MCF 10A (cell line): Measurements from ENCODE around the gene CGB7. TPM values are rescaled to one million over a fixed set of nuclear protein-coding genes. Genes with fewer than 3 reads are reported as not detected.
A peak's percentile ranks its signal among the peaks of the same experiment; 100 is the strongest.
"Not testable (repeated sequence)": the region's sequence is repeated elsewhere in the genome, so short reads cannot be mapped to it uniquely, and the experiment has no call there.

ENCODE experiments used
- BruUV-seq: library from RNA; stranded (reverse); fragments of 400-500 nt; replicated peaks from 2 replicates; lab custom pipeline; 2021; lab: Mats Ljungman, UMichigan
- CTCF ChIA-PET: fragments of 300-600 bp; sonication (Branson Sonifier 250); formaldehyde crosslinking; extraction: SDS; loops from one replicate; lab custom pipeline; 2021; ENCODE audit warnings: antibody characterized with exemption, inconsistent platforms; lab: Yijun Ruan, JAX
- POLR2A ChIA-PET: fragments of 300-600, 350-650 bp; sonication (Branson Sonifier 250); formaldehyde crosslinking; extraction: SDS; loops from one replicate; lab custom pipeline; 2020; ENCODE audit warnings: antibody characterized with exemption, inconsistent platforms; lab: Yijun Ruan, JAX
- DNase-seq: peaks from one replicate; pipeline ENCODE4 v3.0.0-alpha.2; 2018; ENCODE audit not compliant: unreplicated experiment
- H3K27ac Mint-ChIP-seq: one replicate; pipeline ENCODE4 v1.8.0; 2022; ENCODE audit warnings: mild to moderate bottlenecking, low read depth, mixed read lengths; ENCODE audit not compliant: unreplicated experiment
- H3K27me3 Mint-ChIP-seq: one replicate; pipeline ENCODE4 v1.8.0; 2022; ENCODE audit warnings: mixed read lengths; ENCODE audit not compliant: insufficient read depth, unreplicated experiment
- H3K36me3 Mint-ChIP-seq: one replicate; pipeline ENCODE4 v1.8.0; 2022; ENCODE audit warnings: mild to moderate bottlenecking, moderate library complexity, mixed read lengths; ENCODE audit not compliant: insufficient read depth, unreplicated experiment
- H3K4me1 Mint-ChIP-seq: one replicate; pipeline ENCODE4 v1.8.0; 2022; ENCODE audit warnings: mixed read lengths; ENCODE audit not compliant: insufficient read depth, unreplicated experiment
- H3K4me3 Mint-ChIP-seq: one replicate; pipeline ENCODE4 v1.8.0; 2022; ENCODE audit warnings: mild to moderate bottlenecking, moderate library complexity, mixed read lengths; ENCODE audit not compliant: unreplicated experiment
- H3K9me3 Mint-ChIP-seq: one replicate; pipeline ENCODE4 v1.8.0; 2022; ENCODE audit warnings: mixed read lengths; ENCODE audit not compliant: unreplicated experiment
- intact Hi-C: fragments of 100-400 bp; cut with micrococcal nuclease; formaldehyde crosslinking; loops from 2 replicates; pipeline ENCODE4 v1.14.1; 2022
- total RNA-seq: library from RNA; stranded (reverse); gene quantifications from 2 replicates; pipeline ENCODE4 v1.2.3, GENCODE V29; 2022
- TF ChIP-seq, protein P1 (sequence below): fragments of 200-600 bp; IDR thresholded peaks from one replicate; pipeline ENCODE4 v1.8.0; 2022; ENCODE audit warnings: antibody characterized with exemption, mild to moderate bottlenecking; ENCODE audit not compliant: unreplicated experiment

CGB7 gene
- total RNA-seq, 1 experiment from 2014 or later = 2.5 TPM

DNA sequence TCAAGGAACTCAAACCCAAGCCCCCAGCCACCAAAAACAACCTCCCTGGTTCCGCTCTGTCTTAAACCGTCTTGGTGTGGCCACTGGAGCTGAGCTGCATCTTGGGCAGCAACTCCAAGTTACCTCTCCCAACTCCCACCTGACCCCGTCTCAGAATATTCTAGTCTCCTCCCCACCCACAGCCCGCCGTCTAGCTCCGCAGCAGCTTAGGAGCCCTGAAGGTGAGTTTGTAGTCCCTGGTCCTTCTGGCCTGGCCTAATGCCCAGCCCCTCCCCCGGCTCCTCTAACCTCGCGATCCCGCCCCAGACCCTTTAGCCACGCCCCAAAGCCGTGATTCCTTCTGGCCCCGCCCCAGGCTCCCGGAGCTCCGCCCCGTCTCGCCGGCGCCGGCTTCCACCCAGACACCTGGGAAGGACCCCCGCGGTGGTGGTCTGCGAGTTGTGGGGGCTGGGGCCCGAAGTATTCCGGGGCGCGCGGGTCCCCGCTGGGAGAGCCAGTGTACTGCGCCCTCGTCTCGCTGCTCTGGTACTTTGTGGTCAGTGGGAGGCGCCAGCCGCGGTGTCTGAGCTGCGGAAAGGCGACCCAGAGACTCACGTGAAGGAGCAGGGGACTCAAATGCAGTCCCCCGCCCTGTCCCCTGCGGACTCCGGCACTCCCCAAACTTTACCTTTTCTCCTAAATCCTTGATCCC lies 38.2 kb downstream of the CGB7 start:
- TF ChIP-seq, protein P1, sequence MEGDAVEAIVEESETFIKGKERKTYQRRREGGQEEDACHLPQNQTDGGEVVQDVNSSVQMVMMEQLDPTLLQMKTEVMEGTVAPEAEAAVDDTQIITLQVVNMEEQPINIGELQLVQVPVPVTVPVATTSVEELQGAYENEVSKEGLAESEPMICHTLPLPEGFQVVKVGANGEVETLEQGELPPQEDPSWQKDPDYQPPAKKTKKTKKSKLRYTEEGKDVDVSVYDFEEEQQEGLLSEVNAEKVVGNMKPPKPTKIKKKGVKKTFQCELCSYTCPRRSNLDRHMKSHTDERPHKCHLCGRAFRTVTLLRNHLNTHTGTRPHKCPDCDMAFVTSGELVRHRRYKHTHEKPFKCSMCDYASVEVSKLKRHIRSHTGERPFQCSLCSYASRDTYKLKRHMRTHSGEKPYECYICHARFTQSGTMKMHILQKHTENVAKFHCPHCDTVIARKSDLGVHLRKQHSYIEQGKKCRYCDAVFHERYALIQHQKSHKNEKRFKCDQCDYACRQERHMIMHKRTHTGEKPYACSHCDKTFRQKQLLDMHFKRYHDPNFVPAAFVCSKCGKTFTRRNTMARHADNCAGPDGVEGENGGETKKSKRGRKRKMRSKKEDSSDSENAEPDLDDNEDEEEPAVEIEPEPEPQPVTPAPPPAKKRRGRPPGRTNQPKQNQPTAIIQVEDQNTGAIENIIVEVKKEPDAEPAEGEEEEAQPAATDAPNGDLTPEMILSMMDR = no peak
- Mint-ChIP-seq H3K27me3 (no peaks in the 10 kb centered on the region), H3K4me1 (peaks cover 18% of the 10 kb centered on the region), H3K4me3 (peak overlapping the region; percentile 57), H3K9me3 (no peaks in the 10 kb centered on the region), H3K27ac (no peak overlapping the region), H3K36me3 (peaks cover 34% of the 10 kb centered on the region)
- peak; percentile 83 for DNase-seq
- TSS peak; percentile 3 for BruUV-seq
- intact Hi-C loops = no loop called here
- ChIA-PET CTCF (interaction anchor here (0.6 kb wide), 1 partner anchor 38 kb away, joined by 4 read pairs; the partner anchor contains the start of gene CGB7), POLR2A (interaction anchor here (0.6 to 1.7 kb wide), 10 partner anchors 9 to 306 kb away, joined by 3 to 11 read pairs (median 4); partner anchors contain the start of genes CGB7, GYS1 and RUVBL2)

DNA sequence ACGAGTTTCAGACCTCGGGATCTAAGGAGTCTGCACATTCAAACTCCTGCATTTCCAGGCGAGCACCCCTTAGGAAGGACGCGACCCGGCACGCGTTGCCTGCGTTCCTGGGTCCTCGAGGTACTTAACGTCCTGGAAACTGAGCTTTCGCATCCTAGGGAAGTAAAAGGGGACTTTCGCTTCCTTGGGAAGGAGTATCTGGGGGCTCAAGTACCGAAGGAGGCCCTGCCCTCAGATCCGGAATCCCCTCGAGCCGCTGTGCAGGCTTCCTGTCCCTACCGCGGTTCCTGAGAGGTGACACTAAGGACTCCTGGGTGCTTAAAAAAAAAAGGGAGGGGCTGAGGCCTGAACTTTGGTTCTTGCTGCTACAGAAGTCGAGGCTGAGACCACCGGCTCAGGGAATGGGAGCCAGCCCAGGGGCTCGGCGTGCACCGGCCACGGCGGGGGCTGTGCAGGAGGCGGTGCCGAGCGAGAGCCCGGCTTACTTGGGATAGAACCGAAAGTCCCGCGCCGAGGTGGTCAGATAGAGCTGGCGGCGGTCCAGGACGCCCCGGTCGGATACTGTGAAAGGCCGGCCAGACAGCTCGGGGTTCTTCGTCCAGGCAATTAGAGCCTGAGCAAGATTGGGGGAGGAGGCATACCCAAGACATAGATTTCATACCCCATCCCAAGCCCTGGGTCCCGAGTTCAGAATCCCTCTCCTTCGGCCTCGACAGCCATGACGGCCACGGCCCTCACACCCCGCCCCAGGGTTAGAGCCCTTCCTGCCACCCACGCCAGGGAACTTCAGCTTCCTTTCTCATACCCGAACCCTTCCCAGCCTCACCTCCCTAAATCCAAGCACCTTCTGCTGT lies 38.9 kb downstream of the CGB7 start:
- intact Hi-C loops, H3K9me3 Mint-ChIP-seq, H3K27ac Mint-ChIP-seq, DNase-seq, BruUV-seq, H3K27me3 Mint-ChIP-seq: not testable (repeated sequence)
- peaks cover 18% of the 10 kb centered on the region for H3K4me1 Mint-ChIP-seq
- ChIA-PET POLR2A (interaction anchor here (0.6 to 1.7 kb wide), 10 partner anchors 9 to 623 kb away, joined by 3 to 11 read pairs (median 4); partner anchors contain the start of genes CGB7, GYS1, RUVBL2 and SCAF1), CTCF (interaction anchor here (0.6 to 1.3 kb wide), 2 partner anchors 19 to 208 kb away, joined by 3 to 4 read pairs; no protein-coding TSS in a partner anchor)
- H3K4me3 Mint-ChIP-seq = peak overlapping the region; percentile 57
- H3K36me3 Mint-ChIP-seq = peaks cover 37% of the 10 kb centered on the region

DNA sequence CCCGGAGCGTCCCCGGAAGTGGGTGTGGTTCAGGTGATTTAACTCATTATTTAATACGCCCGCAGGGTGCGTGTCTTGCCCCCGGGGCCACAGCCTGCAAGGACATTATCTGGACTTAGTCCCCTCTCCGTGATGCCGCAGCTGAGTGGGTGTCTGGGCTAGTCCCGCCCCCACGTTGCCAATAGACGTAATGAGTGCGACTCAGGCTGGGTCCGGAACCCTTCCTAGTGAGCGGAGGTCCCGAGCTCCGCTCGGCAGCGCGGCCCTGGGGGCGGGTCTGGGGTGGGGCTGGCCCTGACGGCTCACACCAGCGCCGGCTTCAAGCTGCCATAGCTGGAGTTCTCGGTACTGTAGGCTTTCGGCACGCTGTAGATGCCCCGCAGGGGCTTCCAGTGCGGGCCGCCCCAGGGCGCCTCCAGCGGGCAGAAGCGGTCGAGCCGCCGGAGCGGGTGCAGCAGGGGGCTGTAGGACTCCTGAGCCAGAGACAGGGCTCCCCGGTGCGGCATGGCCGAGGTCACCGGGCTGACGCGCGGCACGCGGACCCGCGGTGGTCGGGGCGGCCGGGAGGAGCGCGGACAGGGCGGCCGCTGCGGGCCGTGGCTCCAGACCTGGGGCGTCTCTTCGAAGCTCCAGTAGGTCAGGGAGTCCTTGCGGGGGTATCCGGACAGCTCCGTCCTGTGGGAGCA lies 39.7 kb downstream of the CGB7 start:
- Mint-ChIP-seq H3K36me3 (peaks cover 43% of the 10 kb centered on the region), H3K4me3 (no peak overlapping the region), H3K27ac (no peak overlapping the region), H3K4me1 (peaks cover 18% of the 10 kb centered on the region), H3K27me3 (no peaks in the 10 kb centered on the region), H3K9me3 (no peaks in the 10 kb centered on the region)
- TF ChIP-seq, protein P1 = peak; percentile 35
- POLR2A ChIA-PET = interaction anchor here (0.6 to 1.0 kb wide), 2 partner anchors 72 to 624 kb away, joined by 4 read pairs; partner anchors contain the start of gene SCAF1
- no TSS peak for BruUV-seq
- CTCF ChIA-PET = interaction anchor here (0.7 to 1.3 kb wide), 2 partner anchors 18 to 39 kb away, joined by 3 to 4 read pairs; no protein-coding TSS in a partner anchor
- no peak for DNase-seq
- intact Hi-C loops = no loop called here

DNA sequence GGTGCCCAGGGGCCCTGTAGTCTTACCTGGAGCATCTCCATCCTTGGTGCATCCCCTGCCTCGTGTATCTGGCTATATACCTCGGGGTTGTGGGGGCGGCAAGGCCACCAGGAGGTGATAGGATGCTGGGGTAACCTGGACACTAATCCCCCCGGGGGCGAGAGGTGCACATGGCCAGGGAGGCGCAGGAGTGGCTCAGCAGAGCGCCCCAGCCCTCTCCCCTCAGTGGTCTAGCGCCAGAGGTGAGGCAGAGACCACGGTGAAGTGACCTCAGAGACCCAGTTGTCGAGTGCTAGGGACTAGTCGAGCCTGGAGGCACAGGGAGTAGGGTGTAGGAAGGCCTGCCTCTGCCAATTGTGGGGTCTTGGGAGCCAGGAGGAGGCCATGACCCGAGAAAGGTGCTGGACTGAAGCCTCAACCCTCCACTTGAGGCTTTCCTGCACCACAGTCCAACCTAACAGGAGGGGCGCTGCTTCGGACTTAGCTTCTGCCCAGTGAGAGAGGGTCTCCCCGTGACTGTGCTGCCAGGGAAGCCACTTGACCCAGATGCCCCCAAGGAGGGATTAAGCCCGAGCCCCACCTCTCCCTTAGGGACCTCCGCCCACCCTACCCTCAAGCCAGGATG lies 40.4 kb downstream of the CGB7 start, which contains the start of gene LHB:
Gene LHB (minus strand): TSS at position 51 of the 625 bp plus-strand sequence. CDS start 10 bp downstream, at position 41.
- peaks cover 18% of the 10 kb centered on the region for H3K4me1 Mint-ChIP-seq
- BruUV-seq = no TSS peak
- H3K27me3 Mint-ChIP-seq = no peaks in the 10 kb centered on the region
- H3K36me3 Mint-ChIP-seq = peaks cover 43% of the 10 kb centered on the region
- CTCF ChIA-PET = interaction anchor here (0.7 to 1.1 kb wide), 2 partner anchors 17 to 39 kb away, joined by 3 to 4 read pairs; no protein-coding TSS in a partner anchor
- H3K9me3 Mint-ChIP-seq = no peaks in the 10 kb centered on the region
- TF ChIP-seq, protein P1 = no peak
- intact Hi-C loops = no loop called here
- no peak within 1 kb of the TSS for H3K27ac Mint-ChIP-seq
- no peak within 1 kb of the TSS for H3K4me3 Mint-ChIP-seq
- no peak for DNase-seq
- POLR2A ChIA-PET = no interaction called here
